H1 (cell line): ENCODE results near the gene CALML5. TPM values are rescaled to one million over a fixed set of nuclear protein-coding genes. Genes with fewer than 3 reads are reported as not detected.

ENCODE experiments used
- BCL11A ChIP-seq, 2 experiments: IDR thresholded peaks; one replicate each; pipeline ENCODE4 v1.6.1; 2011; ENCODE audit warnings: low read depth in 2 of 2, low read length in 2 of 2, mild to moderate bottlenecking in 2 of 2
- POLR2AphosphoS5 ChIP-seq: IDR thresholded peaks from 2 replicates; pipeline ENCODE4 v1.6.1; 2011; ENCODE audit warnings: low read depth, low read length
- RBBP5 ChIP-seq: IDR thresholded peaks from 2 replicates; pipeline ENCODE4 v1.7.1; 2012; ENCODE audit warnings: low read depth, mild to moderate bottlenecking, inconsistent platforms, low read length, moderate library complexity, borderline replicate concordance
- SP1 ChIP-seq: IDR thresholded peaks from 2 replicates; pipeline ENCODE4 v1.6.1; 2011; ENCODE audit warnings: low read depth, low read length
- SUZ12 ChIP-seq: fragments of 200-600 bp; sonication (generic); IDR thresholded peaks from 2 replicates; pipeline ENCODE4 v1.6.1; 2012; ENCODE audit warnings: mild to moderate bottlenecking, inconsistent platforms, low read length, moderate library complexity, mixed read lengths
- TAF1 ChIP-seq: IDR thresholded peaks from 2 replicates; pipeline ENCODE4 v1.6.1; 2011; ENCODE audit warnings: mild to moderate bottlenecking, low read depth, low read length
- TCF12 ChIP-seq: IDR thresholded peaks from 2 replicates; pipeline ENCODE4 v1.6.1; 2011; ENCODE audit warnings: low read depth, mild to moderate bottlenecking, low read length
- TEAD4 ChIP-seq: IDR thresholded peaks from 2 replicates; pipeline ENCODE4 v1.6.1; 2012; ENCODE audit warnings: low read depth, low read length, inconsistent platforms, mixed read lengths
- polyA plus RNA-seq, 7 experiments: library from polyadenylated mRNA; depleted of rRNA in 3 of 7; stranded (reverse) in 5 of 7; unstranded in 2 of 7; fragments of >200 nt in 5 of 7; fragments of 200-250 nt in 2 of 7; gene quantifications; 1 replicate in 5 of 7; 2 replicates in 1 of 7; 4 replicates in 1 of 7; pipeline versions ENCODE4 v1.2.1 to v1.2.3, GENCODE V29; 2011 to 2013; ENCODE audit warnings: missing spikeins in 2 of 7, mixed read lengths in 2 of 7
- total RNA-seq: library from RNA; stranded (reverse); fragmentation: NEBNext Ultra II Directional; extraction: Animal tissue kit (Norgen Biotek cat#: 25700); gene quantifications from 2 replicates; pipeline ENCODE4 v1.2.1, GENCODE V29; 2021
- TF ChIP-seq, protein P1 (sequence below): fragments of 300-600 bp; sonication (generic); IDR thresholded peaks from 2 replicates; pipeline ENCODE4 v1.7.1; 2012; ENCODE audit warnings: low read length, moderate library complexity, mild to moderate bottlenecking, inconsistent platforms; ENCODE audit not compliant: insufficient replicate concordance
- TF ChIP-seq, protein P2 (sequence below): IDR thresholded peaks from 2 replicates; pipeline ENCODE4 v1.6.1; 2012; ENCODE audit warnings: inconsistent platforms

CALML5 gene
- total and polyA plus RNA-seq, 2 of the 8 experiments (the other 6 are each of a cell fraction or from before 2014, with no cell fraction given), result not detected

DNA sequence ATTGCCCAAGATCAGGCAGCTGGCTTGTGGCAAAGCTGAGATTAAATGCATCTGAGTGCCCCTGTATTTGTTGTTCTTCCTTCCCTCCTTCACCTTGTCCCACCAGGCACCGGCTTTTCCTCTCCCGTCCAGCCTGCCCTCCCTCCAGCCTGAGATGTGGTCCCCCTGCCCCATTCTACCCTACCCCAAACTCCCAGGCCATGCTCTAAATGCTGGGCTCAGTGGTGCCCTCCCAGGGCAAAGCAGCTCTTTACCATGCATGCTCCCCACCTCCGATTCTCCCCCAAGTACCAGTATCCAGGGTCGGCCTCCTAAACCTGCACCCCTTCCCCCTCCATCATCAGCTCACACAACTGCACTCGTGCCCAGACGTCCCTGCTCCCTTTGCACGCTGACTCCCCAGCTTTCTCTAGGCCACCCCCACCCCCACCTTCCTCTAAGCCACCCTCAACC, 36.5 kb downstream of the CALML5 start (continued):
- no peak for TF ChIP-seq POLR2AphosphoS5
- TF ChIP-seq, protein P1, sequence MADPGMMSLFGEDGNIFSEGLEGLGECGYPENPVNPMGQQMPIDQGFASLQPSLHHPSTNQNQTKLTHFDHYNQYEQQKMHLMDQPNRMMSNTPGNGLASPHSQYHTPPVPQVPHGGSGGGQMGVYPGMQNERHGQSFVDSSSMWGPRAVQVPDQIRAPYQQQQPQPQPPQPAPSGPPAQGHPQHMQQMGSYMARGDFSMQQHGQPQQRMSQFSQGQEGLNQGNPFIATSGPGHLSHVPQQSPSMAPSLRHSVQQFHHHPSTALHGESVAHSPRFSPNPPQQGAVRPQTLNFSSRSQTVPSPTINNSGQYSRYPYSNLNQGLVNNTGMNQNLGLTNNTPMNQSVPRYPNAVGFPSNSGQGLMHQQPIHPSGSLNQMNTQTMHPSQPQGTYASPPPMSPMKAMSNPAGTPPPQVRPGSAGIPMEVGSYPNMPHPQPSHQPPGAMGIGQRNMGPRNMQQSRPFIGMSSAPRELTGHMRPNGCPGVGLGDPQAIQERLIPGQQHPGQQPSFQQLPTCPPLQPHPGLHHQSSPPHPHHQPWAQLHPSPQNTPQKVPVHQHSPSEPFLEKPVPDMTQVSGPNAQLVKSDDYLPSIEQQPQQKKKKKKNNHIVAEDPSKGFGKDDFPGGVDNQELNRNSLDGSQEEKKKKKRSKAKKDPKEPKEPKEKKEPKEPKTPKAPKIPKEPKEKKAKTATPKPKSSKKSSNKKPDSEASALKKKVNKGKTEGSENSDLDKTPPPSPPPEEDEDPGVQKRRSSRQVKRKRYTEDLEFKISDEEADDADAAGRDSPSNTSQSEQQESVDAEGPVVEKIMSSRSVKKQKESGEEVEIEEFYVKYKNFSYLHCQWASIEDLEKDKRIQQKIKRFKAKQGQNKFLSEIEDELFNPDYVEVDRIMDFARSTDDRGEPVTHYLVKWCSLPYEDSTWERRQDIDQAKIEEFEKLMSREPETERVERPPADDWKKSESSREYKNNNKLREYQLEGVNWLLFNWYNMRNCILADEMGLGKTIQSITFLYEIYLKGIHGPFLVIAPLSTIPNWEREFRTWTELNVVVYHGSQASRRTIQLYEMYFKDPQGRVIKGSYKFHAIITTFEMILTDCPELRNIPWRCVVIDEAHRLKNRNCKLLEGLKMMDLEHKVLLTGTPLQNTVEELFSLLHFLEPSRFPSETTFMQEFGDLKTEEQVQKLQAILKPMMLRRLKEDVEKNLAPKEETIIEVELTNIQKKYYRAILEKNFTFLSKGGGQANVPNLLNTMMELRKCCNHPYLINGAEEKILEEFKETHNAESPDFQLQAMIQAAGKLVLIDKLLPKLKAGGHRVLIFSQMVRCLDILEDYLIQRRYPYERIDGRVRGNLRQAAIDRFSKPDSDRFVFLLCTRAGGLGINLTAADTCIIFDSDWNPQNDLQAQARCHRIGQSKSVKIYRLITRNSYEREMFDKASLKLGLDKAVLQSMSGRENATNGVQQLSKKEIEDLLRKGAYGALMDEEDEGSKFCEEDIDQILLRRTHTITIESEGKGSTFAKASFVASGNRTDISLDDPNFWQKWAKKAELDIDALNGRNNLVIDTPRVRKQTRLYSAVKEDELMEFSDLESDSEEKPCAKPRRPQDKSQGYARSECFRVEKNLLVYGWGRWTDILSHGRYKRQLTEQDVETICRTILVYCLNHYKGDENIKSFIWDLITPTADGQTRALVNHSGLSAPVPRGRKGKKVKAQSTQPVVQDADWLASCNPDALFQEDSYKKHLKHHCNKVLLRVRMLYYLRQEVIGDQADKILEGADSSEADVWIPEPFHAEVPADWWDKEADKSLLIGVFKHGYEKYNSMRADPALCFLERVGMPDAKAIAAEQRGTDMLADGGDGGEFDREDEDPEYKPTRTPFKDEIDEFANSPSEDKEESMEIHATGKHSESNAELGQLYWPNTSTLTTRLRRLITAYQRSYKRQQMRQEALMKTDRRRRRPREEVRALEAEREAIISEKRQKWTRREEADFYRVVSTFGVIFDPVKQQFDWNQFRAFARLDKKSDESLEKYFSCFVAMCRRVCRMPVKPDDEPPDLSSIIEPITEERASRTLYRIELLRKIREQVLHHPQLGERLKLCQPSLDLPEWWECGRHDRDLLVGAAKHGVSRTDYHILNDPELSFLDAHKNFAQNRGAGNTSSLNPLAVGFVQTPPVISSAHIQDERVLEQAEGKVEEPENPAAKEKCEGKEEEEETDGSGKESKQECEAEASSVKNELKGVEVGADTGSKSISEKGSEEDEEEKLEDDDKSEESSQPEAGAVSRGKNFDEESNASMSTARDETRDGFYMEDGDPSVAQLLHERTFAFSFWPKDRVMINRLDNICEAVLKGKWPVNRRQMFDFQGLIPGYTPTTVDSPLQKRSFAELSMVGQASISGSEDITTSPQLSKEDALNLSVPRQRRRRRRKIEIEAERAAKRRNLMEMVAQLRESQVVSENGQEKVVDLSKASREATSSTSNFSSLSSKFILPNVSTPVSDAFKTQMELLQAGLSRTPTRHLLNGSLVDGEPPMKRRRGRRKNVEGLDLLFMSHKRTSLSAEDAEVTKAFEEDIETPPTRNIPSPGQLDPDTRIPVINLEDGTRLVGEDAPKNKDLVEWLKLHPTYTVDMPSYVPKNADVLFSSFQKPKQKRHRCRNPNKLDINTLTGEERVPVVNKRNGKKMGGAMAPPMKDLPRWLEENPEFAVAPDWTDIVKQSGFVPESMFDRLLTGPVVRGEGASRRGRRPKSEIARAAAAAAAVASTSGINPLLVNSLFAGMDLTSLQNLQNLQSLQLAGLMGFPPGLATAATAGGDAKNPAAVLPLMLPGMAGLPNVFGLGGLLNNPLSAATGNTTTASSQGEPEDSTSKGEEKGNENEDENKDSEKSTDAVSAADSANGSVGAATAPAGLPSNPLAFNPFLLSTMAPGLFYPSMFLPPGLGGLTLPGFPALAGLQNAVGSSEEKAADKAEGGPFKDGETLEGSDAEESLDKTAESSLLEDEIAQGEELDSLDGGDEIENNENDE, result no peak
- TF ChIP-seq BCL11A (IDR thresholded peaks at IDR 0.05; ENCODE audit: low read depth in 2 of 2, low read length in 2 of 2), result no peak
- TF ChIP-seq RBBP5, result no peak
- TF ChIP-seq TEAD4, result no peak
- no peak for TF ChIP-seq TAF1
- TF ChIP-seq, protein P2, sequence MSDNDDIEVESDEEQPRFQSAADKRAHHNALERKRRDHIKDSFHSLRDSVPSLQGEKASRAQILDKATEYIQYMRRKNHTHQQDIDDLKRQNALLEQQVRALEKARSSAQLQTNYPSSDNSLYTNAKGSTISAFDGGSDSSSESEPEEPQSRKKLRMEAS, result no peak
- no peak for TF ChIP-seq SUZ12
- TF ChIP-seq SP1, result no peak
- no peak for TF ChIP-seq TCF12
